CD4-positive, alpha-beta T cell (primary cell): ENCODE measurements around the gene MEFV. TPM values are rescaled to one million over a fixed set of nuclear protein-coding genes. Genes with fewer than 3 reads are reported as not detected.

Experiments
- ATAC-seq: fragments of 200-7000 bp; cut with Tn5 transposase; one replicate; pipeline ENCODE4 v1.10.0; 2022; ENCODE audit warnings: mild to moderate bottlenecking; ENCODE audit not compliant: poor library complexity
- CTCF ChIA-PET: fragments of 350-600 bp; sonication (Branson Sonifier 250); formaldehyde crosslinking; loops from one replicate; lab custom pipeline; 2021; ENCODE audit warnings: antibody characterized with exemption, inconsistent platforms; lab: Charles Lee
- POLR2A ChIA-PET: fragments of 350-600 bp; sonication (Branson Sonifier 250); formaldehyde crosslinking; loops from one replicate; lab custom pipeline; 2021; ENCODE audit warnings: antibody characterized with exemption, inconsistent platforms; lab: Charles Lee
- DNase-seq, 14 experiments: peaks; one replicate each; pipeline ENCODE4 v3.0.0-alpha.2; 2013 to 2020; ENCODE audit warnings: mixed read lengths in 2 of 14
- H3K27ac ChIP-seq, 2 donors: one replicate each; pipeline versions ENCODE4 v1.5.1 to v1.7.0; 2013; ENCODE audit warnings: low read length in 2 of 2, low read depth in 1 of 2, mild to moderate bottlenecking in 1 of 2
- H3K27me3 ChIP-seq, 2 experiments: 1 replicate in 1 of 2; 2 replicates in 1 of 2; pipeline versions ENCODE4 v1.6.1 to v1.7.0; 2013; ENCODE audit warnings: low read length in 2 of 2, control low read depth in 1 of 2, mild to moderate bottlenecking in 1 of 2, moderate library complexity in 1 of 2; ENCODE audit not compliant: insufficient read depth in 2 of 2, control insufficient read depth in 1 of 2
- H3K36me3 ChIP-seq: one replicate; pipeline ENCODE4 v1.6.1; 2013; ENCODE audit warnings: low read length, control low read depth; ENCODE audit not compliant: insufficient read depth
- H3K4me1 ChIP-seq: one replicate; pipeline ENCODE4 v1.6.1; 2013; ENCODE audit warnings: low read length, control low read depth; ENCODE audit not compliant: insufficient read depth
- H3K4me3 ChIP-seq: one replicate; pipeline ENCODE4 v1.5.1; 2013; ENCODE audit warnings: mild to moderate bottlenecking, low read length, moderate library complexity
- H3K9me3 ChIP-seq, 2 experiments: 1 replicate in 1 of 2; 2 replicates in 1 of 2; pipeline versions ENCODE4 v1.6.1 to v1.7.0; 2013; ENCODE audit warnings: low read length in 2 of 2, mild to moderate bottlenecking in 2 of 2, control low read depth in 1 of 2, moderate library complexity in 1 of 2; ENCODE audit not compliant: control insufficient read depth in 1 of 2, insufficient read depth in 1 of 2
- H3K27ac Mint-ChIP-seq: one replicate; pipeline ENCODE4 v1.8.0; 2020; ENCODE audit warnings: mixed read lengths
- H3K27me3 Mint-ChIP-seq: one replicate; pipeline ENCODE4 v1.8.0; 2021; ENCODE audit warnings: mixed read lengths
- H3K36me3 Mint-ChIP-seq: one replicate; pipeline ENCODE4 v1.8.0; 2021; ENCODE audit warnings: low read depth, mixed read lengths
- H3K4me1 Mint-ChIP-seq: one replicate; pipeline ENCODE4 v1.8.0; 2021; ENCODE audit warnings: low read depth, mixed read lengths
- H3K4me3 Mint-ChIP-seq: one replicate; pipeline ENCODE4 v1.8.0; 2020; ENCODE audit warnings: mild to moderate bottlenecking, mixed read lengths
- H3K9me3 Mint-ChIP-seq: one replicate; pipeline ENCODE4 v1.8.0; 2020; ENCODE audit warnings: mixed read lengths
- CTCF ChIP-seq: fragments of 200-600 bp; IDR thresholded peaks from one replicate; pipeline ENCODE4 v1.8.0; 2022; ENCODE audit warnings: antibody characterized with exemption, mild to moderate bottlenecking
- intact Hi-C, 2 experiments: fragments of 100-400 bp; cut with DNase I in 1 of 2; cut with micrococcal nuclease in 1 of 2; formaldehyde crosslinking; loops; one replicate each; pipeline versions ENCODE4 v1.15.1 to v1.9.0; 2023 to 2025; cut with DNase I, micrococcal nuclease
- total RNA-seq, 174 experiments: library from RNA in 2 of 174; stranded (reverse) in 2 of 174; gene quantifications; one replicate each; pipeline ENCODE4 v1.2.3 and lab custom pipeline; 2021 to 2026

Gene MEFV
- total RNA-seq, 2 experiments from 2014 or later: 0.60 to 0.73 TPM

GRCh38 chr16:3285131-3285530 lies 28.7 kb upstream of the MEFV start:
- Histone ChIP-seq H3K27me3 (no peaks in the 10 kb centered on the region), H3K9me3 (peaks cover 31 to 43% of the 10 kb centered on the region in 2 experiments), H3K4me3 (no peak overlapping the region), H3K4me1 (peaks cover 39% of the 10 kb centered on the region), H3K27ac (no peak overlapping the region), H3K36me3 (peaks cover 45% of the 10 kb centered on the region)
- no peak for DNase-seq
- no peak for TF ChIP-seq CTCF
- Mint-ChIP-seq H3K4me1 (peaks cover 42% of the 10 kb centered on the region), H3K9me3 (peaks cover 8% of the 10 kb centered on the region), H3K36me3 (peaks cover 75% of the 10 kb centered on the region), H3K27me3 (no peaks in the 10 kb centered on the region), H3K27ac (peak overlapping the region; percentile 24), H3K4me3 (peak overlapping the region; percentile 70)
- intact Hi-C loops: no loop called here
- CTCF ChIA-PET: no interaction called here
- POLR2A ChIA-PET: interaction anchor here (2.9 to 8.8 kb wide), 3 partner anchors 20 to 116 kb away, joined by 48 to 99 read pairs (median 60); partner anchors contain the start of genes TIGD7, ZNF174, ZNF75A and ZSCAN32
- no peak for ATAC-seq

GRCh38 chr16:3283543-3284447 lies 27.4 kb upstream of the MEFV start:
- Histone ChIP-seq H3K4me1 (peaks cover 39% of the 10 kb centered on the region), H3K27ac (peak overlapping the region; percentile 89 to 100), H3K36me3 (peaks cover 31% of the 10 kb centered on the region), H3K9me3 (peaks cover 18 to 30% of the 10 kb centered on the region in 2 experiments), H3K4me3 (peak overlapping the region; percentile 93), H3K27me3 (no peaks in the 10 kb centered on the region)
- H3K36me3 Mint-ChIP-seq: peaks cover 61% of the 10 kb centered on the region
- intact Hi-C loops: loop anchor here (1.0 to 5.0 kb wide), 6 partner anchors 19 to 327 kb away; partner anchors contain the start of genes TIGD7 (in 2 of the 2), ZNF75A (in 2 of the 2), SLX4 (in 1 of the 2) and ZNF174 (in 1 of the 2)
- peak overlapping the region; percentile 96 for H3K4me3 Mint-ChIP-seq
- peaks cover 42% of the 10 kb centered on the region for H3K4me1 Mint-ChIP-seq
- ChIA-PET POLR2A (interaction anchor here (0.6 to 8.8 kb wide), 30 partner anchors 10 to 433 kb away, joined by 3 to 99 read pairs (median 8); partner anchors contain the start of genes CLUAP1, NAA60, SLX4 and TIGD7), CTCF (interaction anchor here (1.3 kb wide), 1 partner anchor 17 kb away, joined by 4 read pairs; no protein-coding TSS in a partner anchor)
- ATAC-seq: no peak
- H3K27me3 Mint-ChIP-seq: no peaks in the 10 kb centered on the region
- no peak for DNase-seq
- peak overlapping the region; percentile 94 for H3K27ac Mint-ChIP-seq
- TF ChIP-seq CTCF: no peak
- H3K9me3 Mint-ChIP-seq: peaks cover 8% of the 10 kb centered on the region

- Histone ChIP-seq H3K4me3 (peak within 1 kb of the TSS; percentile 93), H3K4me1 (peaks cover 39% of the 10 kb centered on the region), H3K27ac (peak within 1 kb of the TSS; percentile 89 to 100), H3K36me3 (peaks cover 25% of the 10 kb centered on the region), H3K9me3 (peaks cover 10 to 22% of the 10 kb centered on the region in 2 experiments), H3K27me3 (no peaks in the 10 kb centered on the region)
- Mint-ChIP-seq H3K36me3 (peaks cover 53% of the 10 kb centered on the region), H3K27ac (peak within 1 kb of the TSS; percentile 94), H3K9me3 (peaks cover 8% of the 10 kb centered on the region), H3K27me3 (no peaks in the 10 kb centered on the region), H3K4me1 (peaks cover 42% of the 10 kb centered on the region), H3K4me3 (peak within 1 kb of the TSS; percentile 96)
- intact Hi-C loops: loop anchor here (1.0 to 5.0 kb wide), 7 partner anchors 19 to 328 kb away; partner anchors contain the start of genes TIGD7 (in 2 of the 2), ZNF75A (in 2 of the 2), SLX4 (in 1 of the 2) and ZNF174 (in 1 of the 2)
- POLR2A ChIA-PET: interaction anchor here (0.6 to 8.8 kb wide), 40 partner anchors 10 to 1128 kb away, joined by 3 to 99 read pairs (median 6); partner anchors contain the start of genes CLUAP1, IL32, MEFV and NAA60
- ATAC-seq (peak; percentile 89), DNase-seq (peak; percentile 85 to 98 (median 90))
- CTCF ChIA-PET: interaction anchor here (0.6 to 1.3 kb wide), 4 partner anchors 16 to 224 kb away, joined by 3 to 5 read pairs (median 4); no protein-coding TSS in a partner anchor
- no peak for TF ChIP-seq CTCF
Observed at GRCh38 chr16:3282730-3283542, 26.5 kb upstream of the MEFV start, which contains the start of gene ZNF263. TSS of gene ZNF263 (plus strand) at chr16:3283491. CDS start at chr16:3283819, 328 bp downstream.
